Fibroblast of skin of back (primary cell): ENCODE measurements around the gene EXD3.

Experiments
- DNase-seq: peaks from one replicate; pipeline ENCODE4 v3.0.0-alpha.2; 2013

The EXD3 gene

GRCh38 chr9:137270929-137271695 lies 151.8 kb downstream of the EXD3 start:
- no peak for DNase-seq

GRCh38 chr9:137269231-137269772 lies 153.7 kb downstream of the EXD3 start:
- DNase-seq, result no peak

- DNase-seq, result no peak
Measured at GRCh38 chr9:137268538-137269201, 154.3 kb downstream of the EXD3 start.

GRCh38 chr9:137267933-137268355 lies 155.0 kb downstream of the EXD3 start:
- DNase-seq, result no peak

GRCh38 chr9:137266585-137267453 lies 156.1 kb downstream of the EXD3 start:
- no peak for DNase-seq

GRCh38 chr9:137266162-137266527 lies 156.8 kb downstream of the EXD3 start:
- no peak for DNase-seq

GRCh38 chr9:137265496-137266161 lies 157.3 kb downstream of the EXD3 start:
- DNase-seq, result no peak

GRCh38 chr9:137264067-137264466 lies 158.9 kb downstream of the EXD3 start:
- no peak for DNase-seq

GRCh38 chr9:137263506-137263905 lies 159.5 kb downstream of the EXD3 start:
- DNase-seq, result no peak

- no peak for DNase-seq
Measured at GRCh38 chr9:137262909-137263285, 160.1 kb downstream of the EXD3 start.

- DNase-seq, result peak; percentile 56
Measured at GRCh38 chr9:137262173-137262908, 160.6 kb downstream of the EXD3 start.
